BJ (cell line): ENCODE data around the gene MED19. TPM values are rescaled to one million over a fixed set of nuclear protein-coding genes. Genes with fewer than 3 reads are reported as not detected.

ENCODE experiments used
- CTCF ChIA-PET: fragments of 350-600 bp; formaldehyde crosslinking; extraction: SDS; loops from one replicate; lab custom pipeline; 2021; ENCODE audit warnings: antibody characterized with exemption, inconsistent platforms; lab: Yijun Ruan, JAX
- POLR2A ChIA-PET: fragments of 300-600 bp; sonication (Branson Sonifier 250); formaldehyde crosslinking; extraction: SDS; loops from one replicate; lab custom pipeline; 2021; ENCODE audit warnings: antibody characterized with exemption; lab: Charles Lee
- DNase-seq: peaks from one replicate; pipeline ENCODE4 v3.0.0-alpha.2; 2011; ENCODE audit warnings: low read depth
- H3K27me3 ChIP-seq: 2 replicates; pipeline ENCODE4 v1.6.0; 2011; ENCODE audit warnings: low read length; ENCODE audit not compliant: control insufficient read depth, insufficient read depth
- H3K36me3 ChIP-seq: 2 replicates; pipeline ENCODE4 v1.5.1; 2011; ENCODE audit warnings: low read length; ENCODE audit not compliant: control insufficient read depth, insufficient read depth
- H3K4me3 ChIP-seq: 2 replicates; pipeline ENCODE4 v1.5.1; 2011; ENCODE audit warnings: low read depth, mild to moderate bottlenecking, control low read depth, low read length
- polyA plus RNA-seq: library from polyadenylated mRNA; depleted of rRNA; stranded (reverse); fragments of >200 nt; gene quantifications from 2 replicates; pipeline ENCODE4 v1.2.3, GENCODE V29; 2011
- TF ChIP-seq, protein P1 (sequence below): IDR thresholded peaks from 2 replicates; pipeline ENCODE4 v1.5.1; 2011; ENCODE audit warnings: low read depth, mild to moderate bottlenecking, control low read depth, inconsistent platforms, low read length, moderate library complexity; ENCODE audit not compliant: insufficient read depth

The MED19 gene
- polyA plus RNA-seq, 1 experiment, result 28.4 TPM

- Histone ChIP-seq H3K4me3 (no peak overlapping the region), H3K36me3 (peaks cover 2% of the 10 kb centered on the region), H3K27me3 (no peaks in the 10 kb centered on the region)
- DNase-seq, result no peak
- TF ChIP-seq, protein P1, sequence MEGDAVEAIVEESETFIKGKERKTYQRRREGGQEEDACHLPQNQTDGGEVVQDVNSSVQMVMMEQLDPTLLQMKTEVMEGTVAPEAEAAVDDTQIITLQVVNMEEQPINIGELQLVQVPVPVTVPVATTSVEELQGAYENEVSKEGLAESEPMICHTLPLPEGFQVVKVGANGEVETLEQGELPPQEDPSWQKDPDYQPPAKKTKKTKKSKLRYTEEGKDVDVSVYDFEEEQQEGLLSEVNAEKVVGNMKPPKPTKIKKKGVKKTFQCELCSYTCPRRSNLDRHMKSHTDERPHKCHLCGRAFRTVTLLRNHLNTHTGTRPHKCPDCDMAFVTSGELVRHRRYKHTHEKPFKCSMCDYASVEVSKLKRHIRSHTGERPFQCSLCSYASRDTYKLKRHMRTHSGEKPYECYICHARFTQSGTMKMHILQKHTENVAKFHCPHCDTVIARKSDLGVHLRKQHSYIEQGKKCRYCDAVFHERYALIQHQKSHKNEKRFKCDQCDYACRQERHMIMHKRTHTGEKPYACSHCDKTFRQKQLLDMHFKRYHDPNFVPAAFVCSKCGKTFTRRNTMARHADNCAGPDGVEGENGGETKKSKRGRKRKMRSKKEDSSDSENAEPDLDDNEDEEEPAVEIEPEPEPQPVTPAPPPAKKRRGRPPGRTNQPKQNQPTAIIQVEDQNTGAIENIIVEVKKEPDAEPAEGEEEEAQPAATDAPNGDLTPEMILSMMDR, result no peak
- CTCF ChIA-PET, result interaction anchor here (0.7 kb wide), 2 partner anchors 20 to 108 kb away, joined by 3 read pairs; partner anchors contain the start of gene UBE2L6
- POLR2A ChIA-PET, result no interaction called here
These were observed 36.7 kb downstream of the MED19 start for GRCh38 chr11:57675176-57675941.

- POLR2A ChIA-PET, result no interaction called here
- H3K4me3 ChIP-seq, result no peak overlapping the region
- H3K36me3 ChIP-seq, result peaks cover 1% of the 10 kb centered on the region
- no peaks in the 10 kb centered on the region for H3K27me3 ChIP-seq
- TF ChIP-seq, protein P1, result no peak
- CTCF ChIA-PET, result no interaction called here
- DNase-seq, result no peak
These were observed 37.8 kb downstream of the MED19 start for GRCh38 chr11:57674251-57674650.

- H3K27me3 ChIP-seq, result no peaks in the 10 kb centered on the region
- DNase-seq, result no peak
- CTCF ChIA-PET, result interaction anchor here (3.0 kb wide), 1 partner anchor 24 kb away, joined by 8 read pairs; no protein-coding TSS in a partner anchor
- POLR2A ChIA-PET, result no interaction called here
- TF ChIP-seq, protein P1, result no peak
- H3K4me3 ChIP-seq, result peak overlapping the region; percentile 83
- peaks cover 1% of the 10 kb centered on the region; the same call in 1 of the 2 replicates for H3K36me3 ChIP-seq
These were observed 43.6 kb downstream of the MED19 start for GRCh38 chr11:57668434-57668782.

- TF ChIP-seq, protein P1, result peak; percentile 22; the same call in 1 of the 2 replicates
- ChIA-PET CTCF (interaction anchor here (3.0 kb wide), 1 partner anchor 24 kb away, joined by 8 read pairs; no protein-coding TSS in a partner anchor), POLR2A (no interaction called here)
- DNase-seq, result peak; percentile 98
- Histone ChIP-seq H3K4me3 (peak within 1 kb of the TSS; percentile 83), H3K36me3 (no peaks in the 10 kb centered on the region; the same call in 1 of the 2 replicates), H3K27me3 (no peaks in the 10 kb centered on the region)
These were observed 44.1 kb downstream of the MED19 start, which contains the start of gene ZDHHC5 for GRCh38 chr11:57667736-57668433. Gene ZDHHC5, plus strand, starts transcription at chr11:57668114. Its CDS starts 4,977 bp downstream, at chr11:57673091.
